Measurements from ENCODE around the gene PAQR6.
"Not testable (repeated sequence)": the region's sequence is repeated elsewhere in the genome, so short reads cannot be mapped to it uniquely, and the experiment has no call there.

Gene PAQR6

GRCh38 chr1:156226116-156226538, 21.7 kb downstream of the PAQR6 start:
- DNase-seq (ENCODE audit: insufficient read length, low spot score) (peak; percentile 66), FAIRE-seq (peak; percentile 60)

GRCh38 chr1:156225677-156226014, 22.2 kb downstream of the PAQR6 start:
- FAIRE-seq, result no peak
- no peak for TF ChIP-seq PAX5 (IDR thresholded peaks at IDR 0.05; ENCODE audit: insufficient read depth, low read length, severe bottlenecking)
- no peak for TF ChIP-seq POLR2A (IDR thresholded peaks at IDR 0.05; ENCODE audit: low read depth, low read length)
- DNase-seq (ENCODE audit: insufficient read length, low spot score), result no peak

More at GRCh38 chr1:156226116-156226538, 21.7 kb downstream of the PAQR6 start:
- TF ChIP-seq POU2F2 (IDR thresholded peaks at IDR 0.05; ENCODE audit: low read depth, low read length) (peak; percentile 58; the same call in 1 of the 2 replicates), POLR2AphosphoS5 (IDR thresholded peaks at IDR 0.05; ENCODE audit: low read depth, low read length) (no peak), SPI1 (IDR thresholded peaks at IDR 0.05; ENCODE audit: low read depth, low read length) (no peak), TAF1 (IDR thresholded peaks at IDR 0.05; ENCODE audit: low read depth, low read length) (no peak), PAX5 (IDR thresholded peaks at IDR 0.05; ENCODE audit: insufficient read depth, low read length, severe bottlenecking) (no peak), POLR2A (IDR thresholded peaks at IDR 0.05; ENCODE audit: low read depth, low read length) (no peak)

GRCh38 chr1:156221986-156222692, 25.7 kb downstream of the PAQR6 start:
- DNase-seq (ENCODE audit: insufficient read length, low spot score) (no peak), FAIRE-seq (no peak)
- TF ChIP-seq TAF1 (IDR thresholded peaks at IDR 0.05; ENCODE audit: low read depth, low read length), result no peak
- no peak for TF ChIP-seq POU2F2 (IDR thresholded peaks at IDR 0.05; ENCODE audit: low read depth, low read length)
- TF ChIP-seq POLR2AphosphoS5 (IDR thresholded peaks at IDR 0.05; ENCODE audit: low read depth, low read length), result no peak

GRCh38 chr1:156220226-156220625, 27.6 kb downstream of the PAQR6 start:
- DNase-seq (ENCODE audit: insufficient read length, low spot score), result no peak
- TF ChIP-seq POLR2A (IDR thresholded peaks at IDR 0.05; ENCODE audit: low read depth, low read length), result no peak
- no peak for TF ChIP-seq TAF1 (IDR thresholded peaks at IDR 0.05; ENCODE audit: low read depth, low read length)
- no peak for TF ChIP-seq POU2F2 (IDR thresholded peaks at IDR 0.05; ENCODE audit: low read depth, low read length)
- no peak for TF ChIP-seq POLR2AphosphoS5 (IDR thresholded peaks at IDR 0.05; ENCODE audit: low read depth, low read length)
- TF ChIP-seq SPI1 (IDR thresholded peaks at IDR 0.05; ENCODE audit: low read depth, low read length), result no peak
- TF ChIP-seq PAX5 (IDR thresholded peaks at IDR 0.05; ENCODE audit: insufficient read depth, low read length, severe bottlenecking), result no peak
- FAIRE-seq, result no peak

GRCh38 chr1:156217871-156218270, 30.0 kb downstream of the PAQR6 start:
- no peak for TF ChIP-seq TAF1 (IDR thresholded peaks at IDR 0.05; ENCODE audit: low read depth, low read length)
- TF ChIP-seq POLR2AphosphoS5 (IDR thresholded peaks at IDR 0.05; ENCODE audit: low read depth, low read length), result no peak
- TF ChIP-seq SPI1 (IDR thresholded peaks at IDR 0.05; ENCODE audit: low read depth, low read length), result peak; percentile 54
- DNase-seq (ENCODE audit: insufficient read length, low spot score), result no peak

GRCh38 chr1:156216361-156217086, 31.3 kb downstream of the PAQR6 start:
- peak; percentile 100 for FAIRE-seq
- DNase-seq (ENCODE audit: insufficient read length, low spot score), result not testable (repeated sequence)

More at GRCh38 chr1:156217871-156218270, 30.0 kb downstream of the PAQR6 start:
- FAIRE-seq, result no peak

- no peak for FAIRE-seq
- TF ChIP-seq TAF1 (IDR thresholded peaks at IDR 0.05; ENCODE audit: low read depth, low read length), result no peak
- no peak for TF ChIP-seq POLR2A (IDR thresholded peaks at IDR 0.05; ENCODE audit: low read depth, low read length)
- DNase-seq (ENCODE audit: insufficient read length, low spot score), result no peak
These were observed 33.7 kb downstream of the PAQR6 start for GRCh38 chr1:156214024-156214748.

GRCh38 chr1:156213644-156213966, 34.3 kb downstream of the PAQR6 start:
- TF ChIP-seq POU2F2 (IDR thresholded peaks at IDR 0.05; ENCODE audit: low read depth, low read length) (no peak), TAF1 (IDR thresholded peaks at IDR 0.05; ENCODE audit: low read depth, low read length) (no peak), POLR2AphosphoS5 (IDR thresholded peaks at IDR 0.05; ENCODE audit: low read depth, low read length) (no peak), PAX5 (IDR thresholded peaks at IDR 0.05; ENCODE audit: insufficient read depth, low read length, severe bottlenecking) (no peak), SPI1 (IDR thresholded peaks at IDR 0.05; ENCODE audit: low read depth, low read length) (no peak), POLR2A (IDR thresholded peaks at IDR 0.05; ENCODE audit: low read depth, low read length) (no peak)

GRCh38 chr1:156212833-156213643, 34.8 kb downstream of the PAQR6 start, which contains the start of gene PMF1:
Gene PMF1 (plus strand): TSS chr1:156213007. CDS start chr1:156213016, 9 bp downstream.
- DNase-seq (ENCODE audit: insufficient read length, low spot score) (peak; percentile 98), FAIRE-seq (peak; percentile 20)
- TF ChIP-seq TAF1 (IDR thresholded peaks at IDR 0.05; ENCODE audit: low read depth, low read length) (peak; percentile 91), SPI1 (IDR thresholded peaks at IDR 0.05; ENCODE audit: low read depth, low read length) (0 out of 2 replicates have a peak, but pooled peaks have one; percentile 6), POU2F2 (IDR thresholded peaks at IDR 0.05; ENCODE audit: low read depth, low read length) (no peak; the same call in 1 of the 2 replicates), PAX5 (IDR thresholded peaks at IDR 0.05; ENCODE audit: insufficient read depth, low read length, severe bottlenecking) (no peak), POLR2AphosphoS5 (IDR thresholded peaks at IDR 0.05; ENCODE audit: low read depth, low read length) (peak; percentile 95), POLR2A (IDR thresholded peaks at IDR 0.05; ENCODE audit: low read depth, low read length) (peak; percentile 85)

More at GRCh38 chr1:156213644-156213966, 34.3 kb downstream of the PAQR6 start:
- DNase-seq (ENCODE audit: insufficient read length, low spot score) (no peak), FAIRE-seq (no peak)
